ENCODE measurements around the gene MAGI3.

The MAGI3 gene

GRCh38 chr1:113389953-113390834 is at the start of gene MAGI3:
TSS of gene MAGI3 (plus strand) at chr1:113390515. CDS start at chr1:113391034, 519 bp downstream.
- DNase-seq (ENCODE audit: insufficient read length, low spot score) (peak; percentile 55), FAIRE-seq (no peak)
- TF ChIP-seq CTCF (IDR thresholded peaks at IDR 0.05; ENCODE audit: insufficient read depth, missing control alignments), result no peak

GRCh38 chr1:113353580-113353979 is 36.7 kb upstream of the MAGI3 start:
- no peak for TF ChIP-seq CTCF (IDR thresholded peaks at IDR 0.05; ENCODE audit: insufficient read depth, missing control alignments)
- no peak for FAIRE-seq
- DNase-seq (ENCODE audit: insufficient read length, low spot score), result no peak

GRCh38 chr1:113363935-113364334 is 26.4 kb upstream of the MAGI3 start:
- DNase-seq (ENCODE audit: insufficient read length, low spot score) (no peak), FAIRE-seq (no peak)
- TF ChIP-seq CTCF (IDR thresholded peaks at IDR 0.05; ENCODE audit: insufficient read depth, missing control alignments), result no peak

- DNase-seq (ENCODE audit: insufficient read length, low spot score) (no peak), FAIRE-seq (no peak)
- TF ChIP-seq CTCF (IDR thresholded peaks at IDR 0.05; ENCODE audit: insufficient read depth, missing control alignments), result no peak
Observed at GRCh38 chr1:113369040-113369439, 21.3 kb upstream of the MAGI3 start.

GRCh38 chr1:113369699-113370098 is 20.6 kb upstream of the MAGI3 start:
- TF ChIP-seq CTCF (IDR thresholded peaks at IDR 0.05; ENCODE audit: insufficient read depth, missing control alignments), result no peak
- DNase-seq (ENCODE audit: insufficient read length, low spot score) (no peak), FAIRE-seq (no peak)

- DNase-seq (ENCODE audit: insufficient read length, low spot score) (no peak), FAIRE-seq (no peak)
- TF ChIP-seq CTCF (IDR thresholded peaks at IDR 0.05; ENCODE audit: insufficient read depth, missing control alignments), result no peak
Observed at GRCh38 chr1:113370868-113371267, 19.4 kb upstream of the MAGI3 start.

- TF ChIP-seq CTCF (IDR thresholded peaks at IDR 0.05; ENCODE audit: insufficient read depth, missing control alignments), result no peak
- DNase-seq (ENCODE audit: insufficient read length, low spot score) (no peak), FAIRE-seq (no peak)
Observed at GRCh38 chr1:113372546-113372945, 17.8 kb upstream of the MAGI3 start.

Measured in D721Med (cell line).